ENCODE results near the gene CLDN9.
A peak's percentile ranks its signal among the peaks of the same experiment; 100 is the strongest.

The CLDN9 gene

GRCh38 chr16:2996298-2996697 is 16.4 kb upstream of the CLDN9 start:
- DNase-seq = no peak

- no peak for DNase-seq
These were observed 12.8 kb upstream of the CLDN9 start for GRCh38 chr16:2999929-3000328.

GRCh38 chr16:3000540-3000939 is 12.2 kb upstream of the CLDN9 start:
- no peak for DNase-seq

GRCh38 chr16:3001316-3001715 is 11.4 kb upstream of the CLDN9 start:
- DNase-seq = no peak

- peak; percentile 96 for DNase-seq
These were observed 9.0 kb upstream of the CLDN9 start for GRCh38 chr16:3003582-3004270.

- no peak for DNase-seq
These were observed 8.4 kb upstream of the CLDN9 start for GRCh38 chr16:3004319-3004718.

GRCh38 chr16:3004781-3005284 is 7.9 kb upstream of the CLDN9 start:
- DNase-seq = no peak

GRCh38 chr16:3007059-3007956 is 5.4 kb upstream of the CLDN9 start:
- DNase-seq = no peak

GRCh38 chr16:3007957-3008689 is 4.6 kb upstream of the CLDN9 start:
- no peak for DNase-seq

- no peak for DNase-seq
These were observed 4.1 kb upstream of the CLDN9 start for GRCh38 chr16:3008690-3009037.

- no peak for DNase-seq
These were observed 2.9 kb upstream of the CLDN9 start for GRCh38 chr16:3009568-3010390.

GRCh38 chr16:3010510-3010909 is 2.2 kb upstream of the CLDN9 start:
- DNase-seq = no peak

GRCh38 chr16:3012246-3012645 is 477 bp upstream of the CLDN9 start:
- DNase-seq = no peak

- DNase-seq = no peak
These were observed 798 bp downstream of the CLDN9 start for GRCh38 chr16:3013491-3013951.

- no peak for DNase-seq
These were observed 1.4 kb downstream of the CLDN9 start for GRCh38 chr16:3013998-3014690.

- DNase-seq = no peak
These were observed 2.2 kb downstream of the CLDN9 start for GRCh38 chr16:3014971-3015370.

GRCh38 chr16:3015865-3016521 is 3.3 kb downstream of the CLDN9 start:
- DNase-seq = no peak

- DNase-seq = no peak
These were observed 4.6 kb downstream of the CLDN9 start for GRCh38 chr16:3017344-3017743.

GRCh38 chr16:3017794-3018506 is 5.2 kb downstream of the CLDN9 start, which contains the start of gene CLDN6:
CLDN6 (minus strand) TSS chr16:3018183; CDS start chr16:3016021, 2,162 bp downstream.
- no peak for DNase-seq

GRCh38 chr16:3019594-3020246 is 7.0 kb downstream of the CLDN9 start:
- no peak for DNase-seq

All from NCI-H446 treated with DMSO at 0.1 percent for 48 hours (cell line).